GM18505 (cell line): ENCODE results near the gene LMF1.

Experiments used
- ATAC-seq: cut with Tn5 transposase; IDR thresholded peaks from one replicate; pipeline ENCODE4 v1.9.1; 2021; ENCODE audit not compliant: unreplicated experiment
- POLR2A ChIP-seq: IDR thresholded peaks from 4 replicates; pipeline ENCODE4 v1.6.1; 2011; ENCODE audit warnings: borderline replicate concordance; ENCODE audit not compliant: insufficient read depth, insufficient read length; ENCODE audit errors: extremely low read depth

The LMF1 gene

GRCh38 chr16:984121-984694, 13.4 kb upstream of the LMF1 start:
- ATAC-seq = no peak
- TF ChIP-seq POLR2A = no peak

GRCh38 chr16:983044-984030, 12.6 kb upstream of the LMF1 start:
- no peak for TF ChIP-seq POLR2A
- ATAC-seq = no peak

GRCh38 chr16:982145-983043, 11.6 kb upstream of the LMF1 start:
- no peak for ATAC-seq
- no peak for TF ChIP-seq POLR2A

GRCh38 chr16:981695-982144, 10.9 kb upstream of the LMF1 start, which contains the start of gene SOX8:
SOX8 (plus strand) TSS chr16:981770; CDS start chr16:981923, 153 bp downstream.
- no peak for ATAC-seq
- TF ChIP-seq POLR2A = no peak

DNA sequence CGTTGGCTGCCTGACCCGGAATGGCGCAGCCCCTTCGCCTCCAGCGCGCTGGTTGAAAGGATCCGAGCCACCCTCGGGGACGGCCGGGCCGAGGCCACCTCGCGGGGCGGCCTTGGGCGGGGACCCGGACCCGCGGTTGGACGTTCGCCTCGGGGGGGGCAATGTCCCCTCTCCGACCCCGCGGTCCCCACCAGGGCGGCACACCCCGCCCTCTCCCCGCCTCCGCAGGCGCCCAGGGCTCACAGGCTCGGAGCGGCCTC, 9.7 kb upstream of the LMF1 start:
- ATAC-seq = no peak
- no peak for TF ChIP-seq POLR2A

DNA sequence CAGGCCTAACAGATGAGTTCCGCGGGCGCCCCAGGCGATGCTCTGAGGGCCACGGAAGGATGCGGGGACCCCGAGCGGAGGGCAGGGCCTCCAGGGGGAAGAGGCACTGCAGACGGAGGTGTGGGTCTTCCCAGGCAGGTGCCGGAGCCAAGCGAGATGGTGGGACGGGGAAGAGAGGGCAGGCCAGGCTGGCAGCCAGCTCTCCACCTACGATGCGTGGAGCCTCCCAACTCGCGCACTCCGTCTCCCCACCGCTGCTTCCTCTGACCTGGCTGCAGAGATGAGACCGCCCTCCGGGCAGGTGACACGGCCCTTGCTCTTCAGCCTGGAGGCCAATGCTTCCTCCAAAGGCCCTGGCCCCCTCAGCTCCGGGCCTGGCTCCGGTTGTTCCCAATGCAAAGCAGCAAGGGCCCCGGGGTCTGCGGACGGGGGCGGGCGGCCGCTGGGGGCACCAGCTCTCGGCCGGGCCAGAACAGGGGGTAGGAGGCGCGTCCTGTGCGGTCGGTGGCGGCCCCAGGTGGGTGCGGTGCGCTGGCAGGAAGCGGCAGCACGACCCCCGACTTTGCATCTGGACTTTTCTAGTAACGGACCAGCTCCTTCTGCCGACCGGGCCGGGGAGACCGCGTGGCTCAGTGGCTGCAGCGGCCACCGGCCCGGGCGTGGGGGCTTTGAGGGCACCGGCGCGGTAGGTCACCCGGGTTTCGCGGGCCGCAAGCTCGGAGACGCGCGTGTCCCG, 9.2 kb upstream of the LMF1 start:
- ATAC-seq = no peak
- TF ChIP-seq POLR2A = no peak

- no peak for ATAC-seq
- no peak for TF ChIP-seq POLR2A
These were observed 8.4 kb upstream of the LMF1 start for GRCh38 chr16:979147-979546.

GRCh38 chr16:978403-978802, 7.6 kb upstream of the LMF1 start:
- no peak for TF ChIP-seq POLR2A

GRCh38 chr16:977896-978295, 7.1 kb upstream of the LMF1 start:
- no peak for TF ChIP-seq POLR2A
- no peak for ATAC-seq

More at GRCh38 chr16:978403-978802, 7.6 kb upstream of the LMF1 start:
- no peak for ATAC-seq

- no peak for ATAC-seq
- no peak for TF ChIP-seq POLR2A
These were observed 6.4 kb upstream of the LMF1 start for GRCh38 chr16:977081-977701.

GRCh38 chr16:976389-976931, 5.7 kb upstream of the LMF1 start:
- TF ChIP-seq POLR2A = no peak
- ATAC-seq = no peak

GRCh38 chr16:975291-975690, 4.5 kb upstream of the LMF1 start:
- TF ChIP-seq POLR2A = no peak
- no peak for ATAC-seq
